ENCODE results near the gene ARHGAP8.
"Not testable (repeated sequence)": the region's sequence is repeated elsewhere in the genome, so short reads cannot be mapped to it uniquely, and the experiment has no call there.

The ARHGAP8 gene

GRCh38 chr22:44745853-44746789, 6.3 kb upstream of the ARHGAP8 start:
- Histone ChIP-seq H3K4me3 (replicated peaks; ENCODE audit: insufficient read depth, low read length) (no peak overlapping the region), H3K27ac (replicated peaks) (no peak overlapping the region)
- no peak for TF ChIP-seq POLR2AphosphoS5 (IDR thresholded peaks at IDR 0.05; ENCODE audit: low read depth)
- TF ChIP-seq GABPA (IDR thresholded peaks at IDR 0.05; ENCODE audit: low read depth): no peak

GRCh38 chr22:44747784-44748127, 4.6 kb upstream of the ARHGAP8 start:
- H3K4me3 ChIP-seq (replicated peaks; ENCODE audit: insufficient read depth, low read length); DNase-seq (ENCODE audit: low read depth in 1 of 2, low spot score in 1 of 2); H3K27ac ChIP-seq (replicated peaks): not testable (repeated sequence)
- H3K27me3 ChIP-seq (ENCODE audit: insufficient read depth, poor library complexity, severe bottlenecking): peaks cover 17% of the 10 kb centered on the region

More at GRCh38 chr22:44745853-44746789, 6.3 kb upstream of the ARHGAP8 start:
- no peak for DNase-seq (ENCODE audit: low read depth in 1 of 2, low spot score in 1 of 2)
- H3K27me3 ChIP-seq (ENCODE audit: insufficient read depth, poor library complexity, severe bottlenecking): peaks cover 7% of the 10 kb centered on the region

DNA sequence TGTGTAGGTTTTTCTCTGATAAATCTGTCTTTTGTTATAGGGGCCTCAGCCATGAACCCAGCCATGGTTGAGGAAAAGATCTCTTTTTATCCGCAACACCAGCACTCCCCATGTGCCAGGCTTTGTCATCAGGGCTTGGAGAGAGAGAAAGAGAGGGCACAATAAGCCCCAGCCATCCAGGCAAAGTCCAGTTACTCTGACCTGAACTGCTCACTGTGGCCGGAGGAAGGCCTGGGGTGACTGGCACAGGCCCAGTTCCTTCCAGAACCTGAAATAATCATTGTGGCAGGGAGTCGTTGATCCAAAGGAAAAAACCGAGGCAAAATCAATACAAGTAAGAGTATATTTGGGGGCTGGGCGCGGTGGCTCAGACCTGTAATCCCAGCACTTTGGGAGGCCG, 3.9 kb upstream of the ARHGAP8 start:
- no peak for DNase-seq (ENCODE audit: low read depth in 1 of 2, low spot score in 1 of 2)
- TF ChIP-seq GABPA (IDR thresholded peaks at IDR 0.05; ENCODE audit: low read depth) (no peak), POLR2AphosphoS5 (IDR thresholded peaks at IDR 0.05; ENCODE audit: low read depth) (no peak), CTCF (IDR thresholded peaks at IDR 0.05; ENCODE audit: insufficient read depth, low read length) (no peak), SPI1 (IDR thresholded peaks at IDR 0.05; ENCODE audit: borderline replicate concordance, low read depth) (no peak)
- TF ChIP-seq, protein P1, sequence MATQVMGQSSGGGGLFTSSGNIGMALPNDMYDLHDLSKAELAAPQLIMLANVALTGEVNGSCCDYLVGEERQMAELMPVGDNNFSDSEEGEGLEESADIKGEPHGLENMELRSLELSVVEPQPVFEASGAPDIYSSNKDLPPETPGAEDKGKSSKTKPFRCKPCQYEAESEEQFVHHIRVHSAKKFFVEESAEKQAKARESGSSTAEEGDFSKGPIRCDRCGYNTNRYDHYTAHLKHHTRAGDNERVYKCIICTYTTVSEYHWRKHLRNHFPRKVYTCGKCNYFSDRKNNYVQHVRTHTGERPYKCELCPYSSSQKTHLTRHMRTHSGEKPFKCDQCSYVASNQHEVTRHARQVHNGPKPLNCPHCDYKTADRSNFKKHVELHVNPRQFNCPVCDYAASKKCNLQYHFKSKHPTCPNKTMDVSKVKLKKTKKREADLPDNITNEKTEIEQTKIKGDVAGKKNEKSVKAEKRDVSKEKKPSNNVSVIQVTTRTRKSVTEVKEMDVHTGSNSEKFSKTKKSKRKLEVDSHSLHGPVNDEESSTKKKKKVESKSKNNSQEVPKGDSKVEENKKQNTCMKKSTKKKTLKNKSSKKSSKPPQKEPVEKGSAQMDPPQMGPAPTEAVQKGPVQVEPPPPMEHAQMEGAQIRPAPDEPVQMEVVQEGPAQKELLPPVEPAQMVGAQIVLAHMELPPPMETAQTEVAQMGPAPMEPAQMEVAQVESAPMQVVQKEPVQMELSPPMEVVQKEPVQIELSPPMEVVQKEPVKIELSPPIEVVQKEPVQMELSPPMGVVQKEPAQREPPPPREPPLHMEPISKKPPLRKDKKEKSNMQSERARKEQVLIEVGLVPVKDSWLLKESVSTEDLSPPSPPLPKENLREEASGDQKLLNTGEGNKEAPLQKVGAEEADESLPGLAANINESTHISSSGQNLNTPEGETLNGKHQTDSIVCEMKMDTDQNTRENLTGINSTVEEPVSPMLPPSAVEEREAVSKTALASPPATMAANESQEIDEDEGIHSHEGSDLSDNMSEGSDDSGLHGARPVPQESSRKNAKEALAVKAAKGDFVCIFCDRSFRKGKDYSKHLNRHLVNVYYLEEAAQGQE (IDR thresholded peaks at IDR 0.05; ENCODE audit: insufficient replicate concordance, low read depth): no peak

DNA sequence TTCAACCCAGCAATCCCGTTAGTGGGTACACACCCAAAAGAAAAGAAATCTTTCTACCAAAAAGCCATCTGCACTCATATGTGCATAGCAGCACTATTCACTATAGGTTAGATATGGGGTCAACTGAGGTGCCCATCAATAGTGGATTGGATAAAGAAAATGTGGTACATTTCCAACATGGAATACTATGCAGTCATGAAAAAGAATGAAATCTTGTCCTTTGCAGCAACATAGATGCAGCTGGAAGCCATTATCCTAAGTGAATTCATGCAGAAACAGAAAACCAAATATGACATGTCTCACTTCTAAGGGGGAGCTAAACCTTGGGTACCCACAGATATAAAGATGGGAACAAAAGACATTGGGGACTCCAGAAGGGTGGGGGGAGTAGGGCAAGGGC, 1.9 kb upstream of the ARHGAP8 start:
- H3K4me3 ChIP-seq (replicated peaks; ENCODE audit: insufficient read depth, low read length): no peak overlapping the region
- TF ChIP-seq SPI1 (IDR thresholded peaks at IDR 0.05; ENCODE audit: borderline replicate concordance, low read depth) (no peak), POLR2AphosphoS5 (IDR thresholded peaks at IDR 0.05; ENCODE audit: low read depth) (no peak), CTCF (IDR thresholded peaks at IDR 0.05; ENCODE audit: insufficient read depth, low read length) (no peak), GABPA (IDR thresholded peaks at IDR 0.05; ENCODE audit: low read depth) (no peak)
- TF ChIP-seq, protein P1 (IDR thresholded peaks at IDR 0.05; ENCODE audit: insufficient replicate concordance, low read depth): no peak
- no peak overlapping the region for H3K27ac ChIP-seq (replicated peaks)
- H3K27me3 ChIP-seq (ENCODE audit: insufficient read depth, poor library complexity, severe bottlenecking): peaks cover 28% of the 10 kb centered on the region
- no peak for DNase-seq (ENCODE audit: low read depth in 1 of 2, low spot score in 1 of 2)

More for the DNA sequence above, 3.9 kb upstream of the ARHGAP8 start:
- Histone ChIP-seq H3K27me3 (ENCODE audit: insufficient read depth, poor library complexity, severe bottlenecking) (peaks cover 25% of the 10 kb centered on the region), H3K27ac (replicated peaks) (no peak overlapping the region), H3K4me3 (replicated peaks; ENCODE audit: insufficient read depth, low read length) (no peak overlapping the region)

All from HL-60 (cell line).